Stimulated activated CD4-positive, alpha-beta T cell treated with anti-CD3 and anti-CD28 coated beads, Interleukin-1b, Interleukin-23, amount 100 ng/mL, for 24 hours (primary cell): ENCODE results near the gene APOC3.
"Not testable (repeated sequence)": the region's sequence is repeated elsewhere in the genome, so short reads cannot be mapped to it uniquely, and the experiment has no call there.

Source experiments
- DNase-seq, 4 experiments: peaks; one replicate each; pipeline ENCODE4 v3.0.0-alpha.2; 2020; ENCODE audit warnings: low read depth in 4 of 4, low spot score in 1 of 4

The APOC3 gene

DNA sequence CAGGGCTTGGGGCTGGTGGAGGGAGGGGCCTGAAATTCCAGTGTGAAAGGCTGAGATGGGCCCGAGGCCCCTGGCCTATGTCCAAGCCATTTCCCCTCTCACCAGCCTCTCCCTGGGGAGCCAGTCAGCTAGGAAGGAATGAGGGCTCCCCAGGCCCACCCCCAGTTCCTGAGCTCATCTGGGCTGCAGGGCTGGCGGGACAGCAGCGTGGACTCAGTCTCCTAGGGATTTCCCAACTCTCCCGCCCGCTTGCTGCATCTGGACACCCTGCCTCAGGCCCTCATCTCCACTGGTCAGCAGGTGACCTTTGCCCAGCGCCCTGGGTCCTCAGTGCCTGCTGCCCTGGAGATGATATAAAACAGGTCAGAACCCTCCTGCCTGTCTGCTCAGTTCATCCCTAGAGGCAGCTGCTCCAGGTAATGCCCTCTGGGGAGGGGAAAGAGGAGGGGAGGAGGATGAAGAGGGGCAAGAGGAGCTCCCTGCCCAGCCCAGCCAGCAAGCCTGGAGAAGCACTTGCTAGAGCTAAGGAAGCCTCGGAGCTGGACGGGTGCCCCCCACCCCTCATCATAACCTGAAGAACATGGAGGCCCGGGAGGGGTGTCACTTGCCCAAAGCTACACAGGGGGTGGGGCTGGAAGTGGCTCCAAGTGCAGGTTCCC, at the start of gene APOC3:
Gene APOC3, plus strand, starts transcription at position 383 of the 659 bp plus-strand sequence. CDS start 676 bp downstream, outside the sequence.
- DNase-seq: no peak

GRCh38 chr11:116782728-116783127, 47.0 kb upstream of the APOC3 start:
- DNase-seq: no peak

- DNase-seq: no peak
Observed at GRCh38 chr11:116786326-116786725, 43.4 kb upstream of the APOC3 start.

- DNase-seq: no peak
Observed at GRCh38 chr11:116786966-116787365, 42.7 kb upstream of the APOC3 start.

- DNase-seq: no peak
Observed at GRCh38 chr11:116787436-116787785, 42.3 kb upstream of the APOC3 start.

DNA sequence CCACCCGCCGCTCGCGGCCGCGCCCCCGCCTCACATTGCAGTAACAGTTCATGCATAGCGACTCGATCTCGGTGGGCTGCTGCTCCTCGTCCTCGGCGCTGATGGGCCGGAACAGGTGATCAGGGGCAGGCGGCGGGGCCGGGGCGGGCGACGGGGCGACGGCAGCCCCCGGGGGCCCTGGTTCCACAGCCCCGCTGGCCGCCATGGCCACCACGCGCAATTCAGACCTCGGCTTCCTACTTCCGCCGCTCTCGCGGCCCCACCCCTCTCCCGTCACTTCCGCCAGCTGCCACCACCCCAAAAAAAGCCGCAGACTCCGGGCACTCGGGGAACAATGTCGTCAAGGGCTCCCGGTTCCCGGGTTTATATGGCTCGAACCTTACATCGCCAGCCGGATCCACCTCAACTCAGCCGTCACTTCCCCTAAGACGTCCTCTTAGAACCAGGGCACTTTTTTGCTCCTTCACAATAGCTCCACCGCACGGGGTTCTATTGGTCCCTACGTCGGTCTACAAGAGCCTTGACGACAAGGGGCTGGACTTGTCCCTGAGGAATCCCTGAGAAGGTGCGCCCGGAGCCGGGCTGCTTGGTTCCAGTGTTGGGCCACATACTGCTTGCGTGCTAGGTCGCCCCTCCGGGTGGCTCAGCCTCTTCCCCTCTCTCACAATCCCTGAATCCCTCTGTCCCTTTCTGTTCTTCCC, 41.8 kb upstream of the APOC3 start, which contains the start of gene ZPR1:
Gene ZPR1, minus strand, starts transcription at position 238 of the 701 bp plus-strand sequence. Its CDS starts 33 bp downstream, at position 205.
- peak; percentile 72 to 80 (median 78) for DNase-seq

DNA sequence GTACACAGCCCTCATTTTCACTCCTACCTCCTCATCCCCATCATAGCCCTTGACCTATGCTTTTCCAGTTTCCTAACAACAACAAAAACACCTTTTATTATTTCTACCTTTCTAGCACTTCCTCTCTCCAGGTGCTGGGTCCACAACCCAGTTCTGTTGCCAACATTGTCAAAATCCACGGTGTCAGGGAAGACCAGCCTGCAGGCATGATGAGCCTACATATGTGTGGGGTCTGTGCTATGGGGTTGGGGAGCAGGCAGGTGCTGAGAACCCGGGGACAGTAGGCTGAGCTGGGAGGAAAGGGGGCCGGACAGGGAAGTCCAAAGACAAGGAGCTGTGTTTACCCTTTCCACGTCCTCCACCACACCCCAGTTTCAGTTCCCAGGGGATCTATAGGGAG, 41.2 kb upstream of the APOC3 start:
- DNase-seq: no peak

DNA sequence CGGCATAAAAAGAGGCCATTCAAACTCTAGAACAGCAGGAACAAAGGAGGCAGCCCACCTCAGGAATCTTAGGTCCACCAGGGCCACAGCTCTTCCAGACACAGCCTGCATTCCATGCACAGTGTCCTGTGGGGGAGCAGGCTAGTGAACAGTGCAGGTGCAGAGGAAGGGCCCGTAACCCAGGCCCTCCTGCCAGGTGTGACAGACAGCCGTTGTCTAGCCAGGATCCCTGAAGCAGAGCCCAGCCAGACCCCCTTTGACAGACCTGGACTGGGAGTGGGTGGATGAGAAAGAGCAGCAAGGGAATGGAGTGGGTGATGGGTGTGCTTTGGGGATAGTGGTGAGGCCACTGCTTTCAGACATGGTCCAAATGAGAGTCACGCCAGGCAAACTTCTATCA, 40.7 kb upstream of the APOC3 start:
- DNase-seq: no peak

- no peak for DNase-seq
Observed at GRCh38 chr11:116790167-116791001, 39.3 kb upstream of the APOC3 start.

DNA sequence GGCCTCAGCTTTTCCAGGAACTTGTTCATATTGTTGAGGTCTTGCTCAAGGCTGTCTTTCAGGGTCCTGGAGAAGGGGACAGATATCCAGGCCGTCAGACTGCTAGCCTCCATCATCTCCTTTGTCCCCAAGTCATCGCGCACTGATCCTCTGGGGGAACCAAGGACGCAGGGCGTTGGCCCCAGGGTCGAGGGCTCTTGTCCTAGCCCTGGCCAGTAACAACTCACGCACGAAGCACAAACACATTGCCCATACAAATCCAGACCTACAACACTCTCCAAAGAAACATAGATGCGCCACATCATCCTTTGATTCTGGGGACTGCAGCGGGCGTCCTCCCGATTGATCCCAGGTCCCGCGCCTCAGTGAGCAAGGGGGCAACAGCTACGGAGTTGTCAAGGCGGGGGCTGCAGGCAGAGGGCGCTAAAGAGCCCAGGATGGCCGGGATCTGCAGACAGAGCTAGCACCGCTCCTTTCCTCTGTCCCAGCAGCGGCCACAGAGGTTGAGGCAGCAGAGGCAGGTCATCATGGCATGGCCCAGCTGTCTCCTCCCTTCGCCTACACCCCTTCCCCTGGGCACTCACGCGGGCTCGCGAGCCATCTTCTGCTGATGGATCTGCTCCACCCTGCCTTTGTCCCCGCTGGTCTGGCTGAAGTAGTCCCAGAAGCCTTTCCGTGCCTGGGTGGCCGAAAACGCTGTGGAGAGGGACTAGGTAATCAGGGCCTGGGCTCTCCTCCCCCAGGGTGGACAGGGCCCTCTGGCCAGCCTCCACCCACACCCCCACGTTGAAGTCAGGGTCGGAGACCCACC, 38.5 kb upstream of the APOC3 start:
- peak; percentile 47 to 69 (median 66) for DNase-seq

- no peak for DNase-seq
Observed at GRCh38 chr11:116791813-116792143, 37.9 kb upstream of the APOC3 start, which contains the start of gene APOA5. Gene APOA5, minus strand, starts transcription at chr11:116791879. Its CDS starts 19 bp downstream, at chr11:116791860.

DNA sequence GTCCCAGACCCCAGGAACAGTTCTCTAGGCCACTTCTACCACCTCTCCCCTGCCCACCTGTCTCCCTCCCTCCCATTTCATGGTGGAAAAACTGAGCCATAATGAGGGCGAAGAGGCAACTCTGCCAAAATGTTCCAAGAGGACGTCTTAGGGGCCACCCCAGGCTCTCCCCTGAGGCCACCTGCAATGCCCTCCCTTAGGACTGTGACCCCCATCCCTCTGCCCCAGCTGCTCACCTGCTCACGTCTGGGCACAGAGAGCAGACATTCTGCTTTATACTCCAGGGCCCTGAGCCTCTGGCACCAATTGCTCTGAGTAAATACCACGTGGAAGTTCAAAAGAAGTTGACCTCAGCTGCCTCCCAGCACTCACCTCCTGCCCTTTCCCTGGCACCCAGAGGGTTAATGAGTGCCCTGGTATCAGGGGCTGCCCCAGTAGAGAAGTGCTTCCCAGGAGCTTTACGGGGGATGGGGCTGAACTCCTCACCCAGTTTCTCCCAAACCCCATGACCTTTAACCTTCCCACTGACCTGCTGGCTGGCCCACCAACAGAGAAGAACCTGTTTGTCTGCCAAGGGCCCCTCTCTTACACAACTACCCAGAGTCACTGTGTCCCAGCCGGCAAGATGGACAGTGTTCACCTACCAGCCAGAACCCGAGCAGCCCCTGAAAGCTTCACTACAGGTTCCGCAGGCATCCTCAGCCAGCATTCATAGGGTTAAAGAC, 37.4 kb upstream of the APOC3 start:
- no peak for DNase-seq

DNA sequence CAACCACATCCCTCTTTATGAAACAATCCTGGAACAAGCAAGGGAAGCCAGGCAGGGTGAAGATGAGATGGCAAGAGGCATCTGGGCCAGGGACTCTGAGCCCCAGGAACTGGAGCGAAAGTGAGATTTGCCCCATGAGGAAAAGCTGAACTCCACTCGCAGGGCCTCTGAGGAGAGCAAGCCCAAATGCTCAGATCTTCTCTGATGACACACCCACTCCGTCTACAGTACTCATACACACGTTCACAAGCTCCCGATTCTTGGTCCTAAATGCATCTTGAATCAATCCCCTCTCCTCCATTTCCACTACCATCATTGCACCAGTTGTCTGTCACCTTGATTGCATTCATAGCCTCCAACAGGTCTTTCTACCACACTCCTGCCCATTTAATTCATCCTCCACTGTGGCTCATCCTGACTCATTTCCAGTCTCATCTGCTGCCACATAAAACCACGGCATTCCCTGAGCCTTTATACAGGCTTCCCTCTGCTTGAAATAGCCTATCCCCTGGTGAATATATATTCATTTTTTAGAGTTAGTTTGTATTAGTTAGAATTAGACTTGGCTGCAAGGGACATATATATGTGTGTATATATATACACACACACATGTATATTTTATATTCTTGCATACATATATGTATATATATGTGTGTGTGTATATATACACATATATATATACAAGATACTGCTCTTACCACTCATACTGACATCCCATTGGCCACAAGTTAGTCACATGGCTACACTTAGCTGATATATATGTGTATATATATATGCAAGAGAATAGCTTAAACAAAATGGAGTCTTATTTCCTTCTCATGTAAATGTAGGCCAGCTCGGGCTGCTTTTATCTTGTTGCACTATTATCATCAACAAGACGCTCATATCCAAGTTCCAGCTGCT, 36.6 kb upstream of the APOC3 start:
- DNase-seq: no peak

DNA sequence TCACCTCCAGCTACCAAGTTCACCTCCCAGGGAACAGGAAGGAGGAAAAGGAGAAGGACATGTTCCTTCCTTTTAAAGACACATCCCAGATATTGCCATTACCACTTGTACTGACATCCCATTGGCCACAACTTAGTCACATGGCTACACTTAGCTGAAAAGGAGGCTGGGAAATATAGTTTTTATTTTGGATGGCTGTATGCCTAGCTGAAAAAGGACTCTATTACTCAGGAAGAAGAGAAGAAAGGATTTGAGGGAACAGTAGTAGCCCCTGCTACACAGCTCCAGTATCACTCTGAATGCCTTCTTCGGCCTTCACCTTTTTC, 36.0 kb upstream of the APOC3 start:
- DNase-seq: no peak

DNA sequence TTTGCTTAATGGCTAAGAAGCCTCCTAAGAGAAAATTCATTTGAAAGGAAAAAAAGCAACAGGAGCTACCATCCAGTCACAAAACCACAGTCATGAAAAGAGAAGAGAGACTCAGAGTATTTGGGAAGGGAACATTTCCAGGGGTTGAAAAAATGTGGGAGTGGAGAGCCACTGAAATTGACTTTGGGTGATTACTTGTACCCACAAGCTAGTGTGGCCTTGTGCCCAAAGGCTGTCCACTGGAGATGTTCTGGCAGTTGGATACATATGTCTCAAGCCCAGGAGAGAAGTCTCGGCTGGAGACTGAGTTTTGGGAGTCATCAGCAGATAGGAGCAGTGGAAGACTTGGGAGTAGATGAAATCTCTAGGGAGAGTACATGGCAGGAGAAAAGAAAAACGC, 34.9 kb upstream of the APOC3 start:
- DNase-seq: no peak

DNA sequence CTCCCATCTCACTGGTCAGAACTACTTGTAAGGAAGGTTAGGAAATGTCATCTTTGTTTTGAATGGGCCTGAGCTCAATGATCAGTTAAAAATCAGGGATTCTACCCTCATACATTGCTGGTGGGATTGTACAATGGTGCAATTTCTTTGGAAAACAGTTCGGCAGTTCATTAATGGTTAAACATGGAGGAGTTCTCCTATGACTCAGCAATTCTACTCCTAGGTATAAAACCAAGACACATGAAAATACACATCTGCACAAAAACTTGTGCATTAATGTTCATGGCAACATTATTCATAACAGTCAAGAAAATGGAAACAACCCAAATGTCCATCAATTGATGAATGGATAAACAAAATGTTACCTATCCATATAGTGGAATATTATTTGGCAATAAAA, 33.2 kb upstream of the APOC3 start:
- DNase-seq: no peak

DNA sequence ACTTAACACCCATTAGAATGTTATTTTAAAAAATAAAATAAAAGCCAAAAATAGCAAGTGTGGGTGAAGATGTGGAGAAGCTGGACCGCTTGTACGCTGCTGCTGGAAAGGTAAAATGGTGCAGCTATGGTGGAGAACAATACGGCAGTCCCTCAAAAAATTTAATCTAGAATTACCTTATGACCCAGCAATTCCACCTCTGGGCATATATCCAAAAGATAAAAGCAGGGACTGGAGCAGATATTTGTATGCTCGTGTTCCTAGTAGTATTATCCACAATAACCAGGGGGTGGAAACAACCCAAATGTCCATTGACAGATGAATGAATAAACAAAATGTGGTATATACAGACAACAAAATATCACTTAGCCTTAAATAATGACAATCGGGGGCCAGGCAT, 31.9 kb upstream of the APOC3 start:
- no peak for DNase-seq

DNA sequence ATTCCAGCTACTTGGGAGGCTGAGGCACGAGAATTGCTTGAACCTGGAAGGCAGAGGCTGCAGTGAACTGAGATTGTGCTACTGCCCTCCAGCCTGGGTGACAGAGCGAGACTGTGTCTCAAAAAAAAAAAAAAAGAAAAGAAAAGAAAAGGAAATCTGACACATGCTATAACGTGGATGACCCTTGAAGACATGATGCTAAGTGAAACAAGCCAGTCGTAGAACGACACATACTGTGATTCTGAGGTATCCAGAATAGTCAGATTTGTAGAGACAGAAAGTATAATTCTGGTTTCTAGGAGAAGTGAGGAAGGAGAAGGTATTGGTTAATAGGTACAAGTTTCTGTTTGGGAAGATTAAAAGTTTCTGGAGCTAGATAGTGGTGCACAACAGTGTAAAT, 31.3 kb upstream of the APOC3 start:
- no peak for DNase-seq

GRCh38 chr11:116800610-116801009, 29.1 kb upstream of the APOC3 start:
- no peak for DNase-seq

- not testable (repeated sequence) for DNase-seq
Observed at GRCh38 chr11:116801662-116802061, 28.0 kb upstream of the APOC3 start.
